ENCODE data around the gene PPP3CB.

The PPP3CB gene

DNA sequence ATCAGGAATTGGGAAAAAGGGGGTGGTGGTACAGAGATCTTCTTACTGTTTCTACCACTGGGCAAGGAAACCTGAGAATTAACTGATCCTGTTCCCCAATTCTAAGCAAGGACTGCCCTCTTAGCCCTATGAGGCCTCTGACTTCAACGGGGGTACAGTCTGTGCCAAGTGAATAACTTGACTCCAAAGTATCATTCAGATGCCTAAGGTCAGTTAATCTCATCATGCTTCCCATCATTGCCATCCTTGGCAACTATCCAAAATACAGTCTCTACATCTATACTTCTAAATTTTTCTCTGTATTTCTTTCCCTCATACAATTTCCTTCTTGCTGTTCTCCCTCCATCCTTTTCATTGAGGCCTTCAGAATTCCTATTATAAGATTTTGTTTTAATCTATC lies 10.5 kb downstream of the PPP3CB start:
- TF ChIP-seq EZH2phosphoT487 (IDR thresholded peaks at IDR 0.05; ENCODE audit: borderline replicate concordance, low read length) = no peak
- TF ChIP-seq, protein P1, sequence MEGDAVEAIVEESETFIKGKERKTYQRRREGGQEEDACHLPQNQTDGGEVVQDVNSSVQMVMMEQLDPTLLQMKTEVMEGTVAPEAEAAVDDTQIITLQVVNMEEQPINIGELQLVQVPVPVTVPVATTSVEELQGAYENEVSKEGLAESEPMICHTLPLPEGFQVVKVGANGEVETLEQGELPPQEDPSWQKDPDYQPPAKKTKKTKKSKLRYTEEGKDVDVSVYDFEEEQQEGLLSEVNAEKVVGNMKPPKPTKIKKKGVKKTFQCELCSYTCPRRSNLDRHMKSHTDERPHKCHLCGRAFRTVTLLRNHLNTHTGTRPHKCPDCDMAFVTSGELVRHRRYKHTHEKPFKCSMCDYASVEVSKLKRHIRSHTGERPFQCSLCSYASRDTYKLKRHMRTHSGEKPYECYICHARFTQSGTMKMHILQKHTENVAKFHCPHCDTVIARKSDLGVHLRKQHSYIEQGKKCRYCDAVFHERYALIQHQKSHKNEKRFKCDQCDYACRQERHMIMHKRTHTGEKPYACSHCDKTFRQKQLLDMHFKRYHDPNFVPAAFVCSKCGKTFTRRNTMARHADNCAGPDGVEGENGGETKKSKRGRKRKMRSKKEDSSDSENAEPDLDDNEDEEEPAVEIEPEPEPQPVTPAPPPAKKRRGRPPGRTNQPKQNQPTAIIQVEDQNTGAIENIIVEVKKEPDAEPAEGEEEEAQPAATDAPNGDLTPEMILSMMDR (IDR thresholded peaks at IDR 0.05; ENCODE audit: low read depth, low read length, poor library complexity, severe bottlenecking) = no peak
- Histone ChIP-seq H3K9me3 (ENCODE audit: control insufficient read depth, insufficient read depth, low read length) (no peaks in the 10 kb centered on the region), H3K4me3 (ENCODE audit: low read length) (no peak overlapping the region), H3K4me2 (ENCODE audit: low read length) (no peak overlapping the region), H3K9me2 (replicated peaks; ENCODE audit: control insufficient read depth, low read length) (no peaks in the 10 kb centered on the region), H4K20me1 (ENCODE audit: control insufficient read depth, insufficient read depth, low read depth, low read length) (peaks cover 6% of the 10 kb centered on the region; the same call in 1 of the 2 replicates), H3K27ac (ENCODE audit: low read depth, low read length) (no peak overlapping the region), H3K27me3 (ENCODE audit: control insufficient read depth, low read length) (no peaks in the 10 kb centered on the region), H3K4me1 (ENCODE audit: control insufficient read depth, low read length) (no peaks in the 10 kb centered on the region), H3K79me2 (ENCODE audit: control insufficient read depth, low read length) (peaks cover 89% of the 10 kb centered on the region), H3K36me3 (ENCODE audit: control insufficient read depth, low read length) (peaks cover 29% of the 10 kb centered on the region), H3F3A (ENCODE audit: control insufficient read depth, insufficient read depth) (no peaks in the 10 kb centered on the region)

DNA sequence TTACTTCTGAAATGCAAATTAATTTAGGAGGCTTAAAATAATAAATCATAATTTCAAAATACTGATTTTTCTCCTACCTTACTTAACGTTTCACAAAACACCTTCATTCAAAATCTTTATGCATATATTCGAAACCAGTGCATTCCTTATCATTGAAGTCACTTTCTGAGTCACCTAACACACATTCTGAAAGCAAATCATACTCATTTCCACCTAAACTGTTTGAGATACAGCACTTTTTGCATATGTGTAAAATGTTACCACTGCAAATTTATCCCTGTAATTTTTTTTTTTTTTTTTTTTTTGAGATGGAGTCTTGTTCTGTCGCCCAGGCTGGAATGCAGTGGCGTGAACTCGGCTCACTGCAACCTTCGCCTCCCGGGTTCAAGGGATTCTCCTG lies 15.7 kb downstream of the PPP3CB start:
- no peaks in the 10 kb centered on the region for H3K9me2 ChIP-seq (replicated peaks; ENCODE audit: control insufficient read depth, low read length)
- peaks cover 49% of the 10 kb centered on the region for H3K79me2 ChIP-seq (ENCODE audit: control insufficient read depth, low read length)
- no peak overlapping the region for H3K4me2 ChIP-seq (ENCODE audit: low read length)
- H3K36me3 ChIP-seq (ENCODE audit: control insufficient read depth, low read length) = peaks cover 57% of the 10 kb centered on the region
- peaks cover 6% of the 10 kb centered on the region; the same call in 1 of the 2 replicates for H3F3A ChIP-seq (ENCODE audit: control insufficient read depth, insufficient read depth)
- no peak overlapping the region for H3K27ac ChIP-seq (ENCODE audit: low read depth, low read length)
- H3K9me3 ChIP-seq (ENCODE audit: control insufficient read depth, insufficient read depth, low read length) = no peaks in the 10 kb centered on the region
- H3K4me3 ChIP-seq (ENCODE audit: low read length) = no peak overlapping the region
- TF ChIP-seq, protein P1 (IDR thresholded peaks at IDR 0.05; ENCODE audit: low read depth, low read length, poor library complexity, severe bottlenecking) = no peak
- no peak for TF ChIP-seq EZH2phosphoT487 (IDR thresholded peaks at IDR 0.05; ENCODE audit: borderline replicate concordance, low read length)
- H3K4me1 ChIP-seq (ENCODE audit: control insufficient read depth, low read length) = no peaks in the 10 kb centered on the region
- no peaks in the 10 kb centered on the region for H3K27me3 ChIP-seq (ENCODE audit: control insufficient read depth, low read length)
- 0 out of 2 replicates have a peak, but pooled peaks cover 2% of the 10 kb centered on the region for H4K20me1 ChIP-seq (ENCODE audit: control insufficient read depth, insufficient read depth, low read depth, low read length)

DNA sequence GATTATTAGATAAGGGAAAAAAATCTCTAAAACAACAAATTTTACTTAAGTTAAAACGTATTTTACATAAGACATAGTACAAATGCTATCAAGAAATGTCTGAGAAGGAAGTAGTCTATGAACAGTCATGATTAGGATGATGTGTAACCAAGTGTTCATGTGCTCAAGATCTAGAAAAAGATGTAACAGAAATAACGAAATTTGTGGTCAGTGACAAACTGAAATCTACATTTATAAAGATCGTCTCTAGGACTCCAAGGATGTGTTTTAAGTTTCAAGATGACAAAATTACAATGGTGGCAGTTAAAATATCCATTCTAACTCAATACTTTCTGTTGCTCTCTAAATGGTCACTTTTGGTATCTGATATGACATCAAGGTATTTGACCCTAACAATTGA lies 17.2 kb downstream of the PPP3CB start:
- Histone ChIP-seq H3K4me1 (ENCODE audit: control insufficient read depth, low read length) (no peaks in the 10 kb centered on the region; the same call in 1 of the 2 replicates), H3K9me2 (replicated peaks; ENCODE audit: control insufficient read depth, low read length) (no peaks in the 10 kb centered on the region), H3K27me3 (ENCODE audit: control insufficient read depth, low read length) (no peaks in the 10 kb centered on the region), H4K20me1 (ENCODE audit: control insufficient read depth, insufficient read depth, low read depth, low read length) (0 out of 2 replicates have a peak, but pooled peaks cover 2% of the 10 kb centered on the region), H3K79me2 (ENCODE audit: control insufficient read depth, low read length) (peaks cover 35% of the 10 kb centered on the region), H3K36me3 (ENCODE audit: control insufficient read depth, low read length) (peaks cover 64% of the 10 kb centered on the region), H3F3A (ENCODE audit: control insufficient read depth, insufficient read depth) (peaks cover 6% of the 10 kb centered on the region; the same call in 1 of the 2 replicates), H3K4me2 (ENCODE audit: low read length) (no peak overlapping the region), H3K27ac (ENCODE audit: low read depth, low read length) (no peak overlapping the region), H3K9me3 (ENCODE audit: control insufficient read depth, insufficient read depth, low read length) (no peaks in the 10 kb centered on the region), H3K4me3 (ENCODE audit: low read length) (no peak overlapping the region)
- TF ChIP-seq EZH2phosphoT487 (IDR thresholded peaks at IDR 0.05; ENCODE audit: borderline replicate concordance, low read length) = no peak
- TF ChIP-seq, protein P1 (IDR thresholded peaks at IDR 0.05; ENCODE audit: low read depth, low read length, poor library complexity, severe bottlenecking) = no peak
